PFSK-1 (cell line): ENCODE data around the gene HSD17B3.

Experiments used
- FOXP2 ChIP-seq: optimal IDR thresholded peaks from 2 replicates; pipeline ENCODE3; 2011; ENCODE audit warnings: borderline replicate concordance, control low read depth, inconsistent platforms; ENCODE audit not compliant: insufficient read depth; ENCODE audit errors: extremely low read length, extremely low read depth
- POLR2AphosphoS5 ChIP-seq: IDR thresholded peaks from 2 replicates; pipeline ENCODE4 v1.6.1; 2012; ENCODE audit warnings: low read depth, mild to moderate bottlenecking, control low read depth, low read length, moderate library complexity
- SIN3A ChIP-seq: IDR thresholded peaks from 2 replicates; pipeline ENCODE4 v1.6.1; 2012; ENCODE audit warnings: mild to moderate bottlenecking, low read length, moderate library complexity, borderline replicate concordance; ENCODE audit not compliant: insufficient read depth
- TAF1 ChIP-seq: IDR thresholded peaks from 2 replicates; pipeline ENCODE4 v1.6.1; 2012; ENCODE audit warnings: low read length, control low read depth, borderline replicate concordance; ENCODE audit not compliant: insufficient read depth
- TF ChIP-seq, protein P1 (sequence below), 2 experiments: IDR thresholded peaks; 2 replicates each; pipeline versions ENCODE4 v1.6.1 to v1.8.0; 2011 to 2012; ENCODE audit warnings: low read depth in 2 of 2, low read length in 2 of 2, control low read depth in 1 of 2, inconsistent platforms in 1 of 2, mild to moderate bottlenecking in 1 of 2, moderate library complexity in 1 of 2; ENCODE audit not compliant: insufficient read depth in 1 of 2

HSD17B3 gene

DNA sequence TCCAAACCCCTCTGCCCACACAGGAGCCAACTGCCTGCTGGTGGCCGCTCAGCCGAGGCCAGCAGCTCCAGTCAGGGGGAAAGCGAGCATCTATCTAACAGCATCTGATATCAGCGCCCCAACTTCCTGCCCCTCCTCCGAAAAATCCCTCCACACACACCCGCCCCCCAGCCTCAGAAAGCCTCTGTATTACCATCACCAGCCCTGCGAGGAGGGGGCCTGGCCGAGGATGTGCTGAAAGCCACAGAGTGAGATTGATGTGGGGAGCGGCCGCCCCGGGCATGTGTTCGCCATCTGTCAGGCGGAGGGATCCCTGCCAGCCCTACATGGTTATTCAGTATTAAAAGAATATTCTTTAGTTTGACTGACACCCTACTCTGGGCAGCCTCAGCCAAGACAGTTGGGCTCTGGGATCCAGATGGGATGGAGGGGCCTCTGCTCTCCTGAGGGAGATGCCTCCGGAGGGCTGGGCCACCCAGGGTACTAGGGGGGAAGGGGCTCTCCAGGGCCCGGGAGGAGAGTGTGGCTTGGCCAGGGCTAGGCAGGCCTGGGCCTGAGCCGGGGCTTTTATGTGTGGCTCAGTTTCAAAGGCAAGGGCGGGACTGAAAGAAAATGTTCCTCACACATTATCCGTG, 98.0 kb downstream of the HSD17B3 start:
- TF ChIP-seq FOXP2 = no peak
- TF ChIP-seq POLR2AphosphoS5 = no peak
- TF ChIP-seq, protein P1, sequence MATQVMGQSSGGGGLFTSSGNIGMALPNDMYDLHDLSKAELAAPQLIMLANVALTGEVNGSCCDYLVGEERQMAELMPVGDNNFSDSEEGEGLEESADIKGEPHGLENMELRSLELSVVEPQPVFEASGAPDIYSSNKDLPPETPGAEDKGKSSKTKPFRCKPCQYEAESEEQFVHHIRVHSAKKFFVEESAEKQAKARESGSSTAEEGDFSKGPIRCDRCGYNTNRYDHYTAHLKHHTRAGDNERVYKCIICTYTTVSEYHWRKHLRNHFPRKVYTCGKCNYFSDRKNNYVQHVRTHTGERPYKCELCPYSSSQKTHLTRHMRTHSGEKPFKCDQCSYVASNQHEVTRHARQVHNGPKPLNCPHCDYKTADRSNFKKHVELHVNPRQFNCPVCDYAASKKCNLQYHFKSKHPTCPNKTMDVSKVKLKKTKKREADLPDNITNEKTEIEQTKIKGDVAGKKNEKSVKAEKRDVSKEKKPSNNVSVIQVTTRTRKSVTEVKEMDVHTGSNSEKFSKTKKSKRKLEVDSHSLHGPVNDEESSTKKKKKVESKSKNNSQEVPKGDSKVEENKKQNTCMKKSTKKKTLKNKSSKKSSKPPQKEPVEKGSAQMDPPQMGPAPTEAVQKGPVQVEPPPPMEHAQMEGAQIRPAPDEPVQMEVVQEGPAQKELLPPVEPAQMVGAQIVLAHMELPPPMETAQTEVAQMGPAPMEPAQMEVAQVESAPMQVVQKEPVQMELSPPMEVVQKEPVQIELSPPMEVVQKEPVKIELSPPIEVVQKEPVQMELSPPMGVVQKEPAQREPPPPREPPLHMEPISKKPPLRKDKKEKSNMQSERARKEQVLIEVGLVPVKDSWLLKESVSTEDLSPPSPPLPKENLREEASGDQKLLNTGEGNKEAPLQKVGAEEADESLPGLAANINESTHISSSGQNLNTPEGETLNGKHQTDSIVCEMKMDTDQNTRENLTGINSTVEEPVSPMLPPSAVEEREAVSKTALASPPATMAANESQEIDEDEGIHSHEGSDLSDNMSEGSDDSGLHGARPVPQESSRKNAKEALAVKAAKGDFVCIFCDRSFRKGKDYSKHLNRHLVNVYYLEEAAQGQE (IDR thresholded peaks at IDR 0.05; ENCODE audit: insufficient read depth in 1 of 2, low read depth in 2 of 2, low read length in 2 of 2) = no peak
- TF ChIP-seq SIN3A = no peak
- TF ChIP-seq TAF1 = no peak

DNA sequence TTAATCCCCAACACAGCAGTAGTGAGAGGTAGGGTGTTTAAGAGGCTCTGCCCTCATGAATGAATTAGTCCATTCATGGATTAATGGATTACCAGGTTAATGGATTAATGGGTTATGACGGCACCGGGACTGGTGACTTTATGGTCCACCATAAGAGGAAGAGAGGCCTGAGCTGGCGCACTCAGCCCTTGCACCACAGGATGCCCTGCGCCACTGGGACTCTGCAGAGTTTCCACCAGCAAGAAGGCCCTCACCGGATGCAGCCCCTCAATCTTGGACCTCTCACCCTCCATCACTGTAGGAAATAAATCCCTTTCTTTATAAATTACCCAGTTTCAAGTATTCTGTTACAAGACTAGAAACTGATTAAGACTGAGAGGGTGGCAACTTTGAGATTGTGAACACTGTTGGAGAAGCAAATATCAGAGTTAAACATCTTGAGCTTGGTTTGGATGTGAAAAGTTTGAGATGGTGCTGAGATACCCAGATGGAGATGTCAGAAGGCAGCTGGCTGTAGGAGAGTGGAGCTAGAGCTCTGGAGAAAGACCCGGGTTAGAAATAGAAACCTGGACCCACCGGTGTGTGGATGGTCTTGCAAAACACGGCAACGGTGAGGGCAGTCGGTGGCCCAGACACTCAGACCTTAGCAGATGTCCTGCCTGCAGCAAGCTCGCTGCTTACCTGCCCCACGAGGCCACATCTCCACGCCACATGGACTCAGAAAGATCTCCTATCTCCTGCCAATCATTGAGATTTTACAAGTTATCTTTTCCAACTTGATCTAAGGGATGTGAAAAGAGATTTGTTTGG, 98.8 kb downstream of the HSD17B3 start:
- TF ChIP-seq, protein P1 (IDR thresholded peaks at IDR 0.05; ENCODE audit: insufficient read depth in 1 of 2, low read depth in 2 of 2, low read length in 2 of 2) = no peak

- TF ChIP-seq POLR2AphosphoS5 (no peak), SIN3A (no peak), FOXP2 (no peak), TAF1 (no peak)
- TF ChIP-seq, protein P1 (IDR thresholded peaks at IDR 0.05; ENCODE audit: insufficient read depth in 1 of 2, low read depth in 2 of 2, low read length in 2 of 2) = no peak
Observed at GRCh38 chr9:96201140-96201539, 100.8 kb downstream of the HSD17B3 start.

- TF ChIP-seq TAF1 = no peak
- TF ChIP-seq POLR2AphosphoS5 = no peak
- no peak for TF ChIP-seq FOXP2
- TF ChIP-seq SIN3A = no peak
- TF ChIP-seq, protein P1 (IDR thresholded peaks at IDR 0.05; ENCODE audit: insufficient read depth in 1 of 2, low read depth in 2 of 2, low read length in 2 of 2) = no peak
Observed at GRCh38 chr9:96199006-96199405, 103.0 kb downstream of the HSD17B3 start.
